Amniotic epithelial cell (primary cell): ENCODE measurements around the gene SHC4.
"Not testable (repeated sequence)": the region's sequence is repeated elsewhere in the genome, so short reads cannot be mapped to it uniquely, and the experiment has no call there.

Source experiments
- DNase-seq: peaks from one replicate; pipeline ENCODE4 v3.0.0-alpha.2; 2010; ENCODE audit warnings: low read depth

The SHC4 gene

DNA sequence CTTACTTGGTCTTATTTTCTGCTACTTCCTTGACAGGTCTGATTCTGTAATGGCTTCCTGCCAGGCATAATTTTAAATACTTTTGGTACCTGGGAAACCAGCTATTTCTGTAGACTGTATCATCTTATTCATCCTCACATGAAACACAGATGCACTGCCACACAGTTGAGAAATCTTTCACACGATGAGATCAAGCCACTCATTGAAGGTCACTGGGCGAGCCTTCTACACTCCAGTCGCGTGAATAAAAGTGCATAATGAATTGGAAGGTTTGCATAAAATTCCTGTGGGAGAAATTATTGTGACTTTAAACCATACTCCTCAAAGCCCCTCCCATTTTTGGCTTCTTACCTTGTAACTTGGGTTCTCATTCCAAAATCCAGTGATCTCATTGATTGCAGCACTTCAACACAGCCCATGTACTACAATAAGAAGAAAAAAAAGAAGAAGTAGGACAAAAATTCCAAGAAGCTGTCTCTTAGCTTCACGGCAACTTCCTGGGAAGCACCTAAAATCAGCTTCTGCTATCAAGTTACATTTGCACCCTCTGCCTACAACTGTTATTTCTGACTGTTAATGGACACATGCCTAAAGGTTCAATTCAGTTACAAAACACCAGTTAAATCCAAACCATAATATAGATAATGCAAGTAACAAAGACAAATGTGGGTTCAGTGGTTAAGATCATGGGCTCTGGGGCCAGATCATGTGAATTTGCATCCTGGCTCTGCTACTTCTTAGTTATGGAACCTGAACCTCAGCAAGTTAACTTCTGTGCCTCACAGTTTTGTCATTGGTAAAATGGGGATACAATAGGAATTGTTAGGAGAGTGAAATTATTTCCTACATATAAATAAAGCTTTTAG is 39.0 kb downstream of the SHC4 start:
- DNase-seq = no peak

DNA sequence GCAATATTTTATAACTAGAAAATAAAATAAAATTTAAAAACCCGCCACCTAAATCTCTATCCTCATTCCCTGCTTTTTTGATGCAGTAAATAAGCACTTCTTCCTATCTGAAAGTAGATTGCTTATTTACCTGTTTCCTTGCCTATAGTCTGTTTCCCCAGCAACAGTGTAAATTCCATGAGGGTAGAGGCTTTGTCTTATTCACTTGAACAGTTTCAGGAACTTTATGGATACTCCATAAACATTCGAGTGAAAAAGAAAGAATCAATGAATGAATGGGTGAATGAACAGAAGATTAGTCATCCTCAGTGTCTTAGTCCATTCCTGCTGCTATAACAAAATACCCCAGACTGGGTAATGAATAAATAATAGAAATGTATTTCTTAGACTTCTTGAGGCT is 41.7 kb downstream of the SHC4 start:
- DNase-seq = no peak

DNA sequence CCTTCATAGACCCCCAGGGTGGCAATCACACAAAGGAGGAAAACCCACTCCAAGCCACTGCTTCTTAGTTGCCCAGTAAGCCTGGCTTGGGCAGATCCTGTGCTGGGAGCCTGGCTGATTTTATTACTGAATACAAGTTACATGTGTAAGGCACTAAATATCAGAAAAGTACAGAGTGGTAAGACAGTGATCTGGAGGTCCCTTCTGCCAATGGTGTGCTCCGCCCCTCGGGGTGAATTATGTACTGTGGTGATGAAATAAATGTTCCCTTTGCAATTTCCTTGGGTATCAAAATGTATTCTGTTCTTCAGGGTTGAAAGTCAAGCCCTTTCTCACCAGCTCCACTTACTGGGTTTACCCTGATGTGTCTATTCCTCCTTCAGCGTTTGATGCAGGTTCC is 47.0 kb downstream of the SHC4 start:
- DNase-seq = no peak

DNA sequence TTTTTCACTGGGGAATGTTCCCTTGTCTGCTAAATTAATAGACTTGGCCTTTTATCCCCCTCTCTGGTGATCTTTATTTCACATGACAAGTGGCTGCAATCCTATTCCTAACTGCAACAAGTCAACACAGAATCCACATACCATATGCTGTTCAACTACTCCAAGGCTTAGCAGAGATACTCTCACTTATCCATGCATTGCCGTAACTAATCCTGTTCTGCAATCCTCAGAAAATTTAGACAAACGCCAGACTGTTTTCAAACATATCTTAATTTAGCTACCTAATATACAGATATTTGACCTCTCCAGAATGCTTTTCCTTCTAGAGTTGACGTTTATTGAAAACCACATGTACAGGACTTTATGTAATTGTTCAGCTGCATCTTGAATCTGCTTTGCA is 47.9 kb downstream of the SHC4 start:
- DNase-seq = no peak

DNA sequence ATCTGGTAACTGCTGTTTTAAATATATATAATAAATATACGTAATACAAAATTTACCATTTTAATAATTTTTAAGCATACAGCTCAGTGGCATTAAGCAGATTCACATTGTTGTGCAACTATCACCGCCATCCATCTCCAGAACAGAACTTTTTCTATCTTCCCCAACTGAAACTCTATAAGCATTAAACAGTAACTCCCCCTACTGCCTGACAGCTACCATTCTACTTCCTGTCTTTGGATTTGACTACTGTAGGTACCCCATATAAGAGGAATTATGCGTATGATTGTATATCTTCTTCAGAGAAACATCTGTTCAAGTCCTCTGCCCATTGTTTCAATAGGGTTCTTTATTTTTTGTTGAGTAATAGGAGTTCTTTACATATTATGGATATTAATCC is 49.0 kb downstream of the SHC4 start:
- DNase-seq = peak; percentile 41

DNA sequence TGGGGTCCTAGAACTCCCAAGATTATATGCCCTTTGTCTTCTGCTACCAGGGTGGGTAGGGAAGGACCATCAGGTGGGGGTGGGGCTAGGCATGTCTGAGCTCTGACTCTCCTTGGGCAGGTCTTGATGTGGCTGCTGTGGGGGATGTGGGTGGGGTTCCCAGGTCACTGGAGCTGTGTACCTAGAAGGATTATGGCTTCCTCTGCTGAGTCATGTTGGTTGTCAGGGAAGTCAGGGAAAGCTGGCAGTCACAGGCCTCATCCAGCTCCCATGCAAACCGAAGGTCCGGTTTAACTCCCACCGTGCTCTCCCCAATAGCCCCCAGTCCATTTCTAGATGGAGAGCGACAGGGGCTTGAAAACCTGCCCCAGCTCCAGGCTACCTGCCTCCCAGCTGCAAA is 50.6 kb downstream of the SHC4 start:
- DNase-seq = no peak

DNA sequence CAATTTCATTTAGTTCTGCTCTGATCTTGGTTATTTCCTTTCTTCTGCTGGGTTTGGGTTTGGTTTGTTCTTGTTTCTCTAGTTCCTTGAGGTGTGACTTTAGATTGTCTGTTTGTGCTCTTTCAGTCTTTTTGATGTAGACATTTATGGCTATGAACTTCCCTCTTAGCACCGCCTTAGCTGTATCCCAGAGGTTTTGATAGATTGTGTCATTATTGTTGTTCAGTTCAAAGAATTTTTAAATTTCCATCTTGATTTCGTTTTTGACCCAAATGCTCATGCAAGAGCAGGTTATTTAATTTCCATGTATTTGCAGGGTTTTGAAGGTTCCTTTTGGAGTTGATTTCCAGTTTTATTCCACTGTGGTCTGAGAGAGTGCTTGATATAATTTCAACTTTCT is 53.2 kb downstream of the SHC4 start:
- DNase-seq = not testable (repeated sequence)

DNA sequence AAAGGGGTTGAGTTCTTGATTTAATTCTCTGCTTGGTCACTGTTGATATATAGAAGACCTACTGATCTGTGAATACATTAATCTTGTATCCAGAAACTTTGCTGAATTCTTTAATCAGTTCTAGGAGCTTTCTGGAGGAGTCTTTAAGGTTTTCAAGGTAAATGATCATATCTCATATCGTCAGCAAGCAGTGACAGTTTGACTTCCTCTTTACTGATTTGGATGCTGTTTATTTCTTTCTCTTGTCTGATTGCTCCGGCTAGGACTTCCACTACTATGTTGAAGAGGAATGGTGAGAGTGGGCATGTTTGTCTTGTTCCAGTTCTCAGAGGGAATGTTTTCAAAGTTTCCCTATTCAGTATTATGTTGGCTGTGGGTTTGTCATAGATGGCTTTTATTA is 54.4 kb downstream of the SHC4 start:
- DNase-seq = not testable (repeated sequence)

DNA sequence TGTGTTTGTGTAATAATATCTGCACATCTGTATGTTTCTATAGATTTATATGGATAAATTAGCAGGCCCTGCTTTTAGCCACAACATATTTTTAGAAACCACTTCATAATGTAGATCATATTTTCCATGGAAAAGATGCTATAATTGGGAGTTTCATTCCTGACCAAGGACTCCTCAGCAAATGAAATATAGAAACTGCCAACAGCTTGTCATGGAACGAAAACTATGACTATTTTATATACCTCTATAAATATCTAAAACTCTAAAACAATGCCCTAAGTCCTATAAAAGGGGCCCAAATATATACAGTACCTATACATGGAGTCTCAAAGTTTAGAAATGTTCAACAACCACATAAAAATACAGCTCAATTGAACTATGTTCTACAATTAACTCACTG is 57.9 kb downstream of the SHC4 start:
- no peak for DNase-seq

DNA sequence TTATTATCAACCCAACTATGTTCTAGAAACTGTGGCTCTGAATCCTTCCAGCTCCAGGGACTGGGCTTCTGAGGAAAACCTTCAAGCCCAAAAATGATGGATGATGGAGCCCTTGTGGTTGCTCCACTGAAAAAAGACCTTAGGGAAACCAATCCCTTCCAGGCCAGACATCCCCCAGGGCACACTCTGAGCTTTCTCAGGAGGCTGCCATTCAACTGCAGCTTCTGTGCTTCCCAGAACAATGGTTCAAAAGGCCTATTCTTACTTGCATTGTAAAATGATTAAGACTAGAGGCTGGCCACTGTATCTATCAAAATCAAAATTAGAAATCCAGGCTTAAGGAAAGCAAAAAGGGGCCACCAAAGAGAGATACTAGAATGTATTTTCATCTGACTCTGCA is 58.5 kb downstream of the SHC4 start:
- no peak for DNase-seq

DNA sequence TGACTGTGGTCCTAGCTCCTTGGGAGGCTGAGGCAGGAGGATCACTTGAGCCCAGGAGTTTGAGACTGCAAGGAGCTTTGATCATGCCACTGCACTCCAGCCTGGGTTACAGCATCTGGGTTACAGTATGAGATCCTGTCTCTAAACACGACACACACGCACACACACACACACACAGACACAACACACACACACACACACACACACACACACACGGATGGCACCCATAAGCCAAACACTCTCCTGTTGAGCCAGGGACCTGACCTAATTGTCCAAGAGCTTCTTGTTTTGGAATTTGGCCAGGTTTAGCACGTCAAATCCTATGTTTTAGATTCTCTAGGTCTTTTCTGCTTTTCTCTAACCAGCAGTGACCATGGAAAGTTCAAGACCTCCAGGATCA is 59.0 kb downstream of the SHC4 start:
- DNase-seq = no peak

DNA sequence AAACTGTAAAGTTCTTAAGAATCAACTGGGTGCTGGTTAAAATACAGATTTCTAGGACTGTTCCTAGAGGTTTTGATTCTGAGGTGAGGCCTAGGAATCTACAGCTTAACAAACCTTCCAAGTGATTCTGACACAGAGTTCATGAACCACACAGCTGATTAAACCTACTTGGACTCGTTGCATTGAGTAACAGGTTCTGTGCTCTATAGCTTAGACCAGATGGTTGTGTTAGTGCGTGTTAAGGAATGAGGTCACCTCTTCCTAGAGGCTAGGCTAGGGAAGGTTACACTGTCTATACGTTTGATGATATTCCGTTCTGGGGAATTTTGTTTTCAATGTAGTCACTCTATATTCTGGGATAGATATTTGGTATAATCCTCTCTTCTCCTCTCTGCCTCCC is 63.9 kb downstream of the SHC4 start:
- peak; percentile 42 for DNase-seq

DNA sequence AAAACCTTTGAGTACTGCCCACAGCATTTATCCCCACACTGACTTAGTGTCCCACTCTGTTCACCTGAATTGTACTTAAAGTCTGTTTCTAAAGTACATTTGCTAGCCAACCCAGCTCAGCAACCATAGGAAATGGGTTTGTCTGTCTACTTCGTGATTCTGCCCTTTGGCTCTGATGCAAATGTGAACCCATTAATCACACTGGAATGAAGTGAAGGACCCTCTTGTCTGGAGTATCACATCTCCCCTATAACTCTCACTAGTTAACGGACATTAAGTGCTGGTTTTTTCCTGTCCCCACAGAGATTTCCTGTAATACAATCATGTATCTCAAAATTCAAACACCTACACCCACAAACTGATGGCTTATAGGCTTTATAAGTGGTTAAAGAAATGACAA is 65.3 kb downstream of the SHC4 start:
- DNase-seq = no peak

DNA sequence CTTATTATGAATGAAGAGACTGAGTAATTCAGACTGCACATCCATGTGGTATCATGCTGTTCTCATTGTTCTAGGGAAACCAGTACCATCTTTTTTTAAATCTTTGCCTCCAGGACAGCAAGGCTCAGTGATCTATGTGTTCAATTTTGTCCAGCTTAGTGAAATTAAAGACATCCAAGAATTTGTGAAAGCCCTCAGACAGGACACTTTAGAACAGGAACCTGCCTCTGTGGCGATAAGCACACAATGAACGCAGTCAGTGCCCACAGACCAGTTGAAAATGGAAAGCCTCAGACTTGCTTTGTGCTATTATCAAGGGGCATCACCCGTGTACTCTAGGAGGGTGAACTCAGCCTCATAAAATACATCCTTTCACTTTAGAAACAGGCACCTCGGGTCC is 65.7 kb downstream of the SHC4 start:
- no peak for DNase-seq

DNA sequence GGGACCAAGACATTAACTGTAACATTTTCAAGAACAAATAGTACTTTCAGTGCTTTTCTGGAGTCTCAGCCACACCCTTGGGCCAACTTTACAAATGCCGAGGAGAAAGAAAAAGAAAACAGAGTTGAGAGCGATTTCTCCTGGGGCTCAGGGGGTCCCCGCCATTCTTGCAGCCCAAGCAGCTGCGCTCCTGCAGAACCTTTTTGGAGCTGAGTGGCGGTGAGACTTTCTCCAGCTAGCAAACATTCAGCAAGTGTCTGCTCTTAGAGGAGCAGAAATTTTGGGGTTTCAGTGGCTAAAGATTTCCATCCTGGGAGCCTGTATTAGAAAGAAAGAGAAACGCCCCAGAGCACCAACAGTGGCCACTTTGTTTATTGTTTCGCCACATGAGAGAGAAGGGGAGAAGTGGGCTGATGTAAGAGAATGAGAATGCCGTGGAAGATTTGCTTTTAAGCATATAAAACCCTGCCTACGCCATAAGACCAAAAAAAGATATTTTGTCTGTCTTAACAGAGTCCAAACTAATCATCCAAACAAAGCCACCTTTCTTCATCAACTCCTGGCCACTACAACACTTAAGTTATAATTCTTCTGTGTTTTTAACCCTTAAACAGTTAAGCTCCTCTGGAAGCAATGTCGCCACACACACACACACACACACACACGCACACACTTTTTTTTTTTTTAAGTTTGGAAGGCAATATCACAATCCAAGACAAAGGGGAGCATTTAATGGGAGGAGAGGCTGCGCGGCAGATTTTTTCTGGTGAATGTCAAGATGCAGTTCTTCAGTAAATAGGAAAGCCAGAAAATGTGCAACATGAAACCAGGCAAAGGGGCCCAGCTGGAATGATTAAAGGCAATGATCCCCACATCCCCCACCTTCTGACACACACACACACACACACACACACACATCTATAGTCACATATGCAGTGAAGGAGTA is 66.6 kb downstream of the SHC4 start:
- DNase-seq = peak; percentile 56

DNA sequence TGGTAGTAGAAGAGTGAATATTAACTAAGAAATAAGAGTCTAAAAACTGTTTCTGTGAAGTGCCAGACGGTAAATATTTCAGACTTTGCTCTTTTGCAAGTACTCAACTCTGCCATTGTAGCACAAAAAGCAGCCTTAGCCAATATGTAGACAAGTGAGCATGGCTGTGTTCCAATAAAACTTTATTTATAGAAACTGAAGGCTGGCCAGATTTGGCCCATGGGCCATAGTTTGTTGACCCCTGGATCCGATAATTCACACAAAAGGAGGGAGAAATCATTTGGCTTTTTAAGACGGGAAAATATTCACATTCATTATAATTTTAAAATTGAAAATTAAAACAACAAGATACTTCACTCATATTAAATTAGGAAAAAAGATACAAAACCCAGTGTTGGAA is 70.4 kb downstream of the SHC4 start:
- no peak for DNase-seq

DNA sequence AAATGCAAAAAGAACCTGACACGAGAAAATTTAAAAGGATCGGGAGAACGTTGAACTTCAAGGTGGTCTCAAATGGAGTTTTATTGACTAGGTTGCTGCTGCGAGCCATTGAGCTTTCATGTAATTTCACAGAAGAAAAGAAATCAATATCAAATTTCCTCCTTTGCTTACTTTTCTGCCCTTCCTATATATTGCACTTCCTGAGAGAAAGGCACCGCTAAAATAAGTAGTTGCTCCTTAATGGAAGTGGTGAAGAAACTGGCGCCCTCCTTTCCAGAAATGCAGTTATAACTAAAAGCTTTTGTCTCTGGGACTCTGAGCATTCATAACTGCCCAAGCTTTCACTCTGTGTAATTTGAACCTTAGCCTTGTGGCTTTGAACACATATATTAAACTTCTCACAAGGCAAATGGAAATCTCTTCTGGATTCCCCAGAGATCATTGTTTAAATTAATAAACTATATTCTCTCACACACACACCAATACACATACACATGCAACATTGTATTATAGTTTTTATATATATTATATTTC is 72.4 kb downstream of the SHC4 start:
- DNase-seq = no peak

DNA sequence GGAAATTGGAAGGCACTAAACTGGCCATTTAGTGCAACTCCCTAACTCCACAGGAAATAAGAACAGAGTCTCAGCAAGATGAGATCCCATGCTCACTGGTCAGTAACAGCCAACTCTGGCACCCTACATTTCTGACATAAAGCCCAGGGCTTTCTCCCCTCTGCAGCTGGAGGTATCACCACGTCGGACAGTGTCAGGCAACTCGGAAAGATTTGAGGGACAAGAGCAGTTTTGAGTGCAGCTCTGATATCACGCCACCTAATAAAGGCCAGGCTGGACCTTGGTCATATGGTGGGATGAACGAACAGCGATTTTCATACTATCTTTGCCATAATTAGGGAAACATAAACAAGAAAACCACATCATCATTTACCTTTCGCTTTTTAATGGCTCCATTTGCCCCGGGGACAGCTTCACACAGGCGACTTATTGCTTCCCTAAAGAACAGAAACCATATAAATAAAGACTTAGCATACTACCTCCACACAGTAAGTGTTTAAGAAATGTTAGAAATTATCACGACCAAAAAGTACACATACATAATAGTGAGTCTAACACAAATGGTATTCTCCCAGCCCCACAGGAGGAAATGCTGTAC is 73.2 kb downstream of the SHC4 start:
- no peak for DNase-seq

DNA sequence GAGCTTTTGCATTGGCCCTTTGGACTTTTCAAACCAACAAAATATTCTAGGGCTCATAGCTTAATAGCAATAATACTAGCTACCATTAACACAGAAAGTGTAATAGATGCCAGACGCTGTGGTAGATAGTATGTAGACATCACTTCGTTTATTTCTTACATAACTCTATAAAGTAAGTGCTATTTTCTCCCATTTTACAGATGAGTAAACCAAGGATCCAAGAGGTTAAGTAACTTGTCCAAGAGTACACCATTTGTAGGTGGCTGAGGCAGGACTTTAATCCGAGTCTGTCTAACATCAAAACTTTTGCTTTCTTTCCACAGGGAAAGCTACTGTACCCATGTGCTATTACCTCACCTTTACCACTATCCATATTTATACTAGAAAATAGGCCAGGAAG is 73.8 kb downstream of the SHC4 start:
- DNase-seq = no peak

DNA sequence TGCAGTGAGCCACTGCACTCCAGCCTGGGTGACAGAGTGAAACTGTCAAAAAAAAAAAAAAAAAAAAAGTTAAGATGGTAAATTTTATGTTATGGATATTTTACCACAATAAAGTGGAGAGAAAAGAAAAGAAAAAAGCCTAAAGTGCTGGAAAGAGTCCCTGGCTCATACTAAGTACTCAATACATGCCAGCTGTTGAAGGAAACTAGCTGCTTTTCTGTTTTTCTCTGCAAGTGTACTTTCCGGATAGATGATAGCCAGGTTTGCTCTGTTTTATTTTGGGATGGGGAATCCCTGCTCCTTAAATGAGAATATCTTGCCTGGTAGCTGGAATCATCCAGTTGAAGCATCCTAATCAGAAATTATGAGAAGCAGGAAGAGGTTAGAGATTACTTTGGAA is 74.9 kb downstream of the SHC4 start:
- no peak for DNase-seq

DNA sequence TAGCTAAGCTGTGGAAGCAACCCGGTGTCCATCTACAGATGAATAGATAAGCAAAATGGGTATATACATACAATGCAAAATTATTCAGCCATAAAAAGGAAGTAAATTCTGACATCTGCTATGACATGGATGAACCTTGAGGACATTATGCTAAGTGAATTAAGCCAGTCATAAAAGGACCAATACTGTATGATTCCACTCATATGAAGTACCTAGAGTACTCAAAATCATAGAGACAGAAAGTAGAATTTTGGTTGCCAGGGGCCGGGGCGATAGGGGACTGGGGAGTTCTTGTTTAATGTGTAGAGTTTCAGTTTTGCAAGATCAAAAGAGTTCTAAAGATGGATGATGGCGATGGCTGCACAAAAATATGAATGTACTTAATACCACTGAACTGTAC is 75.5 kb downstream of the SHC4 start:
- DNase-seq = no peak

DNA sequence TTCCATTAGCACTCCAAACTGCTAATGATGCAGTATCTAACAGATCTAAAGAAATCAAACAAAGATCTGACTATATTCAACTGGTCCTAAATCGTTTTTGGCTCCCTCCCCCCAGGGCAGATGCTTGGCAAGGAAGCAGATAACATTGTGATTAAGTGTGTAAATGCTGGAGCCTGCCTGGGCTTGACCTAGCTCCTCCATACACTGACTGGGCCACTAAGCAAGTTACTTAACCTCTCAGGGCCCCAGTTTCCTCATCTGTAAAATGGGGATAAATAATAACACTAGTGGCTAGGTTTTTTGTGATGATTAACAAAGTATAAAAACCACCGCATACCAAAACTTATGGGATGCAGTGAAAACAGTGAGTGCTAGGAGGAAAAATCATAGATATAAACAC is 76.6 kb downstream of the SHC4 start:
- no peak for DNase-seq

DNA sequence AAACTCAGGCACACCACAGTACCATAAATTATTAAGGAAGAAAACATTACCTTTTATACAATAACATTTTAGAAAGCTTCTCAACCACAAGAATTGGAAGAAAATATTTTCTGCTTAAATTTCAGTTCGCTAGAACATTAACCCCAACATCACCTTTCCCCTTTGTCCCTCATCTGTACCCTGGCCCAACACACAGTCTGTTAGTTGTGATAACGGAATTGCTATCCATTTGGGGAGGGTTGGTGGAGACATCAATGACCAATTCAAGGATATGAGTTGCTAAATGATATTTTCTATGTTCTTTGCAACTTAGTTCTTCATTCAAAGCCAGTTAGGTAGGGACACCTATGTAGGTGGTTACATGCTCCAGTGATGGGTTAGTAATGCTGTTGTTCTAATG is 80.0 kb downstream of the SHC4 start:
- DNase-seq = no peak
